HG03103 (cell line): ENCODE results near the gene SEZ6L2.
"Not testable (repeated sequence)": the region's sequence is repeated elsewhere in the genome, so short reads cannot be mapped to it uniquely, and the experiment has no call there.

Experiments
- ATAC-seq: cut with Tn5 transposase; IDR thresholded peaks from one replicate; pipeline ENCODE4 v1.9.1; 2021; ENCODE audit warnings: low read depth; ENCODE audit not compliant: unreplicated experiment

The SEZ6L2 gene

DNA sequence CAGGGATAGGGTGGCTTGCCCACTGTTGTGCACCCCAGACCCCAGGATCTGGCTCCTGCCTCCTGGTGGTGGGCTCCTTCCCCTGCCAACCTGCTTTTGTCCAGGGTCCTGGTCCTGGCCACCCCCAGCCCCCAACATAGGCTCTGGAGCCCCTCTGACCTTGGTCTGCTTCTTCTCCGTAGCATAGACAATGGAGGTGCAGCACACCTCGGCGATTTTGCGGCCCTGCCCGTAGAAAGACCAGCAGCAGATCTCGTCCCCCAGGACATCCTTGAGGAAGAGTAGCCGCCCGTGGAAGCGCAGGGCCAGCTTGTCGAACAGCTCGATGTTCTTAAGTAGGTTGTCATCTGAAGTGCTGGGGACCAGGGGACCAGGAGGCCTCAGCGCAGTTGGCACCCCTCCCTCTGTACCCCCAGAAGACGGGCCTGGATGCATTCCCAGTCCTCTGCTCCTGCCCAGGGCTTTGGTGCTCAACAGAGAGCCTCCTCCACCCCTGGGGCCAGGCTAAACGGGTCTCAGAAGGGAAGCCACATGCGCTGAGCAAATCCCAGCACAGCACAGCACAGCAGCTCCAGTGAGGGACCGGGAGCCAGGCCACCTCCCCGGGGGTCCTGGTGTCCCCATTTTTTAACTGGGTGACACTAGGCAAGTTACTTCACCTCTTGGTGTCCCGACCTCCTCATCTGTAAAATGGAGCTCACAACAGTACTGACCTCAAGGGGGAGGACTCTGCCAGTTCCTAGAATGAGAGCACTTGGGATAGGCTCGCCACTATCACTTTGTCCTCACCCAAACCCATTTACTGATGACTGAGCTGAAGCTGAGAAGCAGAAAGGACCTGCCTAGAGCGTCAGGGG, 11.7 kb upstream of the SEZ6L2 start:
- ATAC-seq: no peak

DNA sequence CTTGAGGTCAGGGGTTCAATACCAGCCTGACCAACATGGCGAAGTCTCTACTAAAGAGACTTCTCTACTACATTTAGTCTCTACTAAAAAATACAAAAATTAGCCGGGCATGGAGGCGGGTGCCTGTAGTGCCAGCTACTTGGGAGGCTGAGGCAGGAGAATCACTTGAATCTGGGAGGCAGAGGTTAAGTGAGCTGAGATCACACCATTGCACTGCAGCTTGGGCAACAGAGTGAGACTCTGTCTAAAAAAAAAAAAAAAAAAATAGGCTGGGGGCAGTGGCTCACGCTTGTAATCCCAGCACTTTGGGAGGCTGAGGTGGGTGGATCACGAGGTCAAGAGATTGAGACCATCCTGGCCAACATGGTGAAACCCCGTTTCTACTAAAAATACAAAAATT, 10.5 kb upstream of the SEZ6L2 start:
- not testable (repeated sequence) for ATAC-seq

DNA sequence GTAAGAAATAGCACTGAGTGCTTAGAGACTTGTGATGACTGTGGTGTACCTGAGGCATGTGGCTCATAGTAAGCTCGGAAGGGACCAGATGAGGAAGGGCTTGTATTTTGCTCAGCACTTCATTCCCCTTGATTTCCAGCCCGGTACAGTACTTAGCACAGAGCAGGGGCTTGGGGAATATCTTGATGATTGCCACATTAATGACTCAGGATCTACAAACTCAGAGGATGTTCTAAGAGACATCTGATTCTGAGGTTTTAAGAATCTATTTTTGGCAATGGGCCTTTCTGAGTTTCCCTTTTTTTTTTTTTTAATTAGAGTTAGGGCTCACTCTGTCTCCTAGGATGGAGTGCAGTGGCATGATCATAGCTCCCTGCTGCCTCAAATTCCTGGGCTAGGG, 10.0 kb upstream of the SEZ6L2 start:
- no peak for ATAC-seq

DNA sequence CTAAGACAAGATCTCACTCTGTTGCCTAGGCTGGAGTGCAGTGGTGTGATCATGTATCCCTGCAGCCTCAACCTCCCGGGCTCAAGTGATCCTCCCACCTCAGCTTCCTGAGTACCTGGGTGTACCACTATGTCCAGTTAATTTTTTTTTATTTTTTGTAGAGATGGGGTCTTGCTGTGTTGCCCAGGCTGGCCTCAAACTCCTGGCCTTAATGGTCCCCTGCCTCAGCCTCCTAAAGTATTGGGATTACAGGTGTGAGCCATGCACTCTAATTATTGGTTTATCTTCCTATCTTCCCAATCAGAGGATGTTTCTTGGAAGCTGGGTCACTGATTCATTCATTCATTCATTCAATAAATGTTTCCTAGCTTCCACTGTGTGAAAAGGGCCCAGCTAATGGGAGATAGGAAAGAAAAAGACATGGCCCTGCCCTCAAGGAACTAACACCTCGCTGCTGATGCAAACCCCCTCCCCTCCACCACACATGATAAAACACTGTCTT, 9.4 kb upstream of the SEZ6L2 start:
- no peak for ATAC-seq

DNA sequence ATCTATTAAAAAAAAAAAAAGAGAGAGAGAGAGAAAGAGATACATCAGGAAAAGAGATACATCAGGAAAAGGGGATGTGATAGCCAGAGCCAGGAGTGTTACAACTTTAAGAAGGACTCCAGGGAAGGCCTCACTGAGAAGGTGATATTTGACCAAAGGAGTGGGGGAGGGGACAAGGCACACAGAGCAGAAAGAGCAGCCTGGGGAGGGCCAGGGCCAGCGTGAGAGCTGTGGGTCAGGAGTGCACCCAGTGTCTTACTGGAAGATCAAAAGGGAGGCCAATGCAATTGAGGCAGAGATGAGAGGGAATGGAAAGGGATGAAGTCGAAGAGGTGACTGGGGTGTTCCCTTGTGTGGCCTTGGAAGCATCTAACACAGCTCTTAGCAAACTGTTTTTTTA, 8.6 kb upstream of the SEZ6L2 start:
- ATAC-seq: no peak

DNA sequence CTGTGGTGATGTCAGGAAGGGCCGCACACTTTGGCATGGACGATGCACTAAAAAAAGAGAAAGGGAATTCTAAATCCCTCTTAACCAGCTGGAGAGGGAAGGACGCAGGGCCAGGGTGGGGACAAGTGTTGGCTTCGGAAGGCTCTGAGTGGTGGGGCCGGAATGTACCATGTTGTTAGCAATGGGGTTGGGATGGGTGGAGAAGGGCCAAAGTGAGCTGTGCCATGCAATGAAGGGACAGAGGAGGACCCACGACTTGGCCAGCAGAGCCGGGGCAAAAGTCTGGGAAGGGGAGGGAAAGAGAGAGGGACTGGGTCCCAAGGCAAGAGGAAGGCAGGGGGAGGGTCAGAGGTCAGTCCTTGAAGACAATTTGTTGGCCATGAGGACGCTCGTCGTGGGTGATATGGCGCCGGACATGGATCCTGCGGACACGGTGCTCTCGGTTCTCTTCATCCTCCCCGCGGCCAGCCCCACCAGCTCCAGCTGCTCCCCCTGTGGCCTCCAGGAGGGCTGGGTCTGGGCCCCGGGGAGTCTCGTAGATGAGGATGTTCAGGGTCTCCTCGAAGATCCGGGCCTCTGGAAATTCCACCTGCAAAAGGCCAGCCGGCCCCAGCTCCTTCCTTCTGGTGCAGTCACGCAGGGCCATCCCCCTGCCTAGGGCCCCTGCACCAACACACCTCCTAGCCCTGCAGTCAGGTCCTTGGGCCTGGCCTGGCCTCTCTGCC, 7.3 kb upstream of the SEZ6L2 start:
- no peak for ATAC-seq

DNA sequence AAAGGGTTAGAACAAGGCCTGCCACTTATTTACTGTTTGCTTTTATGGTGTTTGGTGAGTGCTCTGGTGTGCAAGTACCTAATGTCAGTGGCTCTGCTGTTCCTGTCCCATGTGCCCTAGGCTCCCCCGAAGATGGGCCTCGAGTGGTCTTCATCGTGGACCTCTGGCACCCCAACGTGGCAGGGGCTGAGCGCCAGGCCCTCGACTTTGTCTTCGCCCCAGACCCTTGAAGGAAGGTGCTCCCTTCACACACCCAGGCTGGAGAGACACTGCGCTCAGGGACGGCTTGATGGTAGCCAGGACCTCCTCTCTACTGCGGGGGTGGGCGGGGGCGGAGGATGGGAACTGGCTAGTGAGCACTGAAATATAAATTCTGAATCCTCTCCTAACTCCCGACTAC, 6.3 kb upstream of the SEZ6L2 start:
- ATAC-seq: no peak

DNA sequence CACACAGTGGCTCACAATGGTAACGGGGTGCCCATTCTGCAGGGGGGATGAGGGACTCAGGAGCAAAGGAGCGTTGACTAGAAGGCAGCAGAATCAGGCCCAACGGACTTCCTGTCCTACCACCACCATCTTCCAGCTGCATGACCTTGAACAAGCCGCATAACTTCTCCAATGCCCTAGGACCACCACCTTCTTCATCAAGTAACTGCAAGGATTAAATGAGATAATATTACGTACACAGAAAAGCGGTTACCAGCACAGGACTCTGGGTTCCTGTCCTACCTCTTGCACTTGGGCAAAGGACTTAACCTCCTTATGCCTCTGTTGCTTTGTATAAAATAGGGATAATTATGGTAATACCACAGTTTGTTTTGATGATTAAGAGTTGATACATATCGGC, 5.6 kb upstream of the SEZ6L2 start:
- no peak for ATAC-seq

DNA sequence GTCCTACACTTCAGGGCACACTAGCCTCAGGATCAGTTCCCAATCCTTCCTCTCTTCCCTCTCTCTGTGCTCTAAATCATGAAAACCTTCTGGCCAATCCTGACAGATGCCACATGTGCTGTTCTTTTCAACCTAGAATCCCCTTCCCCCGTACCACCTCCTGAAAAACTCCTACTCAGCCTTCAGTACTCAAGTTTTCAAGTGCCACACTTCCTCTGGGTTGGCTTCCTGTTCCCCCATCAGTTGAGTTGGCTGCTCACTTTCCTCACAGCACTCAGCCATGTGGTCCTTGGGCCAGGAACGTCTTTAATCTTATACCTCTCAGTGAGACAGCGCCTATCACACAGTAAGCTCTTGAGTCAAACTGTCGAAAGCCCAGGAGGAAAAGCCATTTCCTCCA, 4.2 kb upstream of the SEZ6L2 start:
- ATAC-seq: no peak

DNA sequence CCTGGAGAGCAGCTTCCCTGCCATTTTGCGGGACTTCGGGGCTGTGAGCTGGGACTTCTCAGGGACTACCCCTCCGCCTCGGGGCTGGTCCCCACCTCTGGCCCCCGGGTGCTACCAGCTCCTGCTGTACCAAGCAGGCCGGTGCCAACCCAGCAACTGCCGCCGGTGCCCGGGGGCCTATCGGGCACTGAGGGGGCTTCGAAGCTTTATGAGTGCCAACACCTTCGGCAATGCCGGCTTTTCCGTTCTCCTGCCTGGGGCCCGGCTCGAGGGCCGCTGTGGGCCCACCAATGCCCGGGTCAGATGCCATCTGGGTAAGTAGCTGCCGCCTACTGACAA, 2.2 kb upstream of the SEZ6L2 start:
- no peak for ATAC-seq

DNA sequence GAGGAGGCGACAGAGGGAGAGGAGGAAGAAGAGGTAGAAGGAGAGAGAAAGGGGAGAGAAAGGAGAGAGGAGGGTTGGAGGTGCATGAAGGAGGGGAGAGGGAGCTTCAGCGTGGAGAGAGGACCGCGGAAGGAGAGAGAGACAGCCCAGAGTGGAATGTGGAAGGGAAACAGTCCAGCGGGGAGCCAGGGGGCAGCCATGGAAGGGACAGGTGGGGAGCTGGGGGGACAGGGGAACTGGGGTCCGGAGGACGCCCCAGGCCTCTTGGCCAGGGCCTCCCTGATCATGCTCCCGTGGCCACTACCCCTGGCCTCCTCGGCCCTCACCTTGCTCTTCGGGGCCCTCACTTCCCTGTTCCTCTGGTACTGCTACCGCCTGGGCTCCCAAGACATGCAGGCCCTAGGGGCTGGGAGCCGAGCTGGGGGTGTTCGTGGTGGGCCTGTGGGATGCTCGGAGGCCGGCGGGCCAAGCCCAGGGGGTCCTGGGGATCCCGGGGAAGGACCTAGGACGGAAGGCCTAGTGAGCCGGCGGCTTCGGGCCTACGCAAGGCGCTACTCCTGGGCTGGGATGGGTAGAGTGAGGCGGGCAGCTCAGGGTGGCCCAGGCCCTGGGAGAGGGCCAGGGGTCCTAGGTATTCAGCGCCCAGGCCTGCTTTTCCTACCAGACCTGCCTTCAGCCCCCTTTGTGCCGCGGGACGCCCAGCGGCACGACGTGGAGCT, 1.7 kb upstream of the SEZ6L2 start:
- no peak for ATAC-seq

DNA sequence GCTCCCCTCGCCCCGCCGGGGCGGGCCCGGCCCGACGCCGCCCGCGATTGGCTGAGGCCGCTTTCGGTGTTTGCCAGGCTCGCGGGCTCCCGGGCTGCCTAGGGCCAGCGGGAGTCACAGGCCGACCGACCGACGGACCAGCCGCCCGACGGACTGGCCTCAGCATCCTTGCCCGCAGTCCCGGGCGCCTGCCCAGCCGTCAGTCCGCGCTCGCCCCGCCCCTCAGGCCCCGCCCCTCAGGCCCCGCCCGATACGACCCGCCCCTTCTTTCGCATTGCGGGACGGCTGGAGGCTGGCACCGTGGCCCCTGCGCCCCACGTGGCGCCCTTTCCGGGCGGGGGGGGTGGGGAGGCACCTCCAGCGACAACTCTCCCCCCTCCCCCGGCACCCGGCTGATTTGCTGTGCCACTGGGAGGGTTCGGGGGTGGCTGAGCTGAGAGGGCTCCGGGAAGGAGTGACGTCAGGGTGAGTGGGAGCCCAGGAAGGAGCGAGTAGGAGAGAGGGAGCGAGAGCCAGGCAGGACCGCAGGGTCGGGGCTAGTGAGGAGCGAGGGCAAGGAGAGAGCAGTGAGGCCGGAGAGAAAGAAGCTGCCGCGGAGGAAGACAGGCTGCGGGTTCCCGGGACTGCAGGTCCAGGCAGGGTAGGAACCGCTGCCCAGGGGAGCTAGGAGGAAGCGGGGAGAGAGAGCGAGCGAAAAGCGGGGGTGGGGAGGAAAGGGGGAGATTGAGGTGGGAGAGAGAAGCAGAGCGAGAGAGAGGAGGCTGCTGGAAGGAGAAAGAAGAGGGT, 945 bp upstream of the SEZ6L2 start, which contains the start of gene ASPHD1:
TSS of gene ASPHD1 (plus strand) at position 387 of the 786 bp plus-strand sequence. CDS start 484 bp downstream, outside the sequence.
- ATAC-seq: no peak

DNA sequence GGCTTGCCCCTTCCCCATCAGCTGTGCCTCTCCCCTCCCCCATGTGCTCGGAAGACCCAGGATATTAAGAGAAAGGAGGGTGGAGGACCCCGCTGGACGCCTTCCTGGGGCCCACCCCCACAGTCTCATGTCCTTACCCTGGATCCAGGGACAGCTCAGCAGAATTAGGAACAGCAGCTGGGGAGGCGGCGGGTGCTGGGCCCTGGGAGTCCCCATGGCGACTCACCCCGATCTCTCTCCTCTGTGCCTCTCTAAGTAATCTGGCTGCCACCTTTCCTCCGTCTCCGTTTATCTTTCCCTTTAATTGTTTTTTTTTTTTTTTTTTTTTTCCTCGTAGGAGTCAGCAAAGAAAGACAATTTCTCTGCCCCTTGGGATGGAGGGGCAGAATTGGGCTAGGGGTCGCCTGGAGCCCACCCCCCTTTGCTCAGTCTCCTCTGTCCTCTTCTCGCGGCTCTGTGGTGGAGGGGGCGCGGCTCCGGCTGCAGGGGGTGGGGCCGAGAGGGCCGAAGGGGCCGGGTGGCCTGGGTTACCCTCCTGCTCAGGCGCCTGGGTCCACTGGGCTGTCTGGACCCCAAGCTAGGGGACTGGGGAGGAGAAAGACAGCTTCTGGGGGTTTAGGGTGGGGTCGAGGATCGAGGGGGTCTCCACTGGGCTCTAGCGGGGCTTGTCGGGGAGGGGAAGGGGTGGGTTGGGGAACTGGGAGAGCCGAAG, 390 bp downstream of the SEZ6L2 start:
- ATAC-seq: no peak

DNA sequence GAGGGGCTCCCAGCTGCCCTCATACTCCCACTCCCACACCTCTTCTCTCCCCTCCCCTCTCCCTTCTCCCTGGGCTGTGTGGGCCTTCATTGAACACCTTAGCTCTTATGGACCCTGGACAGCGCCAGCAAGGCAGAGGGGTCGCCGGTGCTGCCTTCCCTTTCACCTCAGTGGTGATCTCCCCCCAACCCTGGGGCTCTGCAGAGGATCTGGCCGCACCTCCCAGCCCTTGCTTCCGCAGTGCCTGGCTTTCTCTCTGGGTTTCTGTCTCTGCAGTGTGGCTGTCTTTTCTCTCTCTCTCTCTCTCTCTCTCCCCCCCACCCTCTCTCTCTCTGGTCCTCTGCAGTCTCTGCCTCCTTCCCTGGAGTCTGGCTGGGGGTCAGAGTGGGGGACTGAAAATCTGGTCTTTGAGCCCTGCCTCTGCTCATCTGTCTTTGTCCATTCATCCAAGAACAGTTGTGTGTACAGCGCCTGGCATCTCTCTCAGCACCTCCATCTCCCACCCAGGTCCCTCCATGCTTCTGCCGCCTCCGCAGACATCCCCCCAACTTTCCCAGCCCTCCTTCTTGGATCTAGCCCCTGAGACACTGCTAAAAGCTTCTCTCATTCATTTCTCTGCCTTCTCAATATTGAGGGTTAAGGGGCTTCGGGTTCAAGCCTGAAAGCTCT, 1.1 kb downstream of the SEZ6L2 start:
- ATAC-seq: no peak

DNA sequence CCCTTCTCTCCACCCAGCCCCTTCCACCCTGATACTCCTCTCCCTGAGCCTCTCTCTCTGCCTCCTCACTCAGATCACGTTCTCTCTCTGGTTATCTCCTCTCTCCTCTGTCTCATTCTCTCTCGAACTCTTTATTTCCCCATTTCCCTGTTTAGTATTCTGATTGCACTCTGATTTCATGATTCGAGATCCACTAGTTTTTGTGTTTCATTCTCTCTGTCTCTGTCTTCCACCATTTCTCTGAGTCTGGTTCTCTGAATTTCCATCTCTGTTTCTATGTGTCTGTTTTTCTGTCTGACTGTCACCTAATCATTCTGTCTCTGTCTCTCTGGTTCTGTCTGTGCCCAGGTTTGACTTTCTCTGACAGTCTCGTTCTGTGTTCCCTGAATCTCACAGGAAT, 2.0 kb downstream of the SEZ6L2 start:
- no peak for ATAC-seq

DNA sequence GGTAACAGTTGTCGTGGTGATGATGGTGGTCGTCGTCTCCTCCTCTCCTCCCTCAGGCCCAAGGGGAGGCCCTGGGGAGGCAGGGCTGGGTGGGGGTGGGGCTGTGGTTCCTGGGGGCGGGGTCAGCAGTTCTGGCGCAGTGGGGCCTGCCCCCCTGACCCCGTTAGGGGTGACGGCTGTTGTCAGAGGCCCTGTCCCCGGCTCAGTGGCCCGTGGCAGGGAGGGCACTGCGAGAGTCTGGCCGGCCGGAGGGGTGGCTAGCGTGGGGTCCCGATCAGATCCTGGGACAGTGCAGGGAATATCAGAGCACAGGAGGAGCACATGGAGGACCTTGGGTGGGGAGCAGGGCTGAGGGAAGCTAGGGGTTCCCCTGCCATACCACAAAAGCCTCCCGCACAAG, 2.5 kb downstream of the SEZ6L2 start:
- no peak for ATAC-seq

DNA sequence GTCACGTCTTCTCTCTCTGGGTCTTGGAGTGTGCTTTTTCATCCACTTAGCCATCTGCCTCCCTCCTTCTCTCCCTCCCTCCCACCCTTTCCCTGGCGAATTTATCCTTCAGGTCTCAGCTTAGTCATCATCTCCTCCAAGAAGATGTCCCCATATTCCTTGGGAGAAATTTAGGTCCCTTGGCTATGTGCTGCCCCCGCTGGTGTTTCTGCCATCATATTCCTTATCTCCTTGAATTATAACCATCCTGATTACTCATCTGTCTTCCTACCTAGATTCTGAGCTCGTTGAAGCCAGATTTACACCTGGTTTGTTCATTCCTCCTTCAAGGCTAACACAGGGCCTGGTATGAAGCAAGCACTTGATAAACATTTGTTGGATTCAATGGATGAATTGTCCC, 5.0 kb downstream of the SEZ6L2 start:
- ATAC-seq: no peak

DNA sequence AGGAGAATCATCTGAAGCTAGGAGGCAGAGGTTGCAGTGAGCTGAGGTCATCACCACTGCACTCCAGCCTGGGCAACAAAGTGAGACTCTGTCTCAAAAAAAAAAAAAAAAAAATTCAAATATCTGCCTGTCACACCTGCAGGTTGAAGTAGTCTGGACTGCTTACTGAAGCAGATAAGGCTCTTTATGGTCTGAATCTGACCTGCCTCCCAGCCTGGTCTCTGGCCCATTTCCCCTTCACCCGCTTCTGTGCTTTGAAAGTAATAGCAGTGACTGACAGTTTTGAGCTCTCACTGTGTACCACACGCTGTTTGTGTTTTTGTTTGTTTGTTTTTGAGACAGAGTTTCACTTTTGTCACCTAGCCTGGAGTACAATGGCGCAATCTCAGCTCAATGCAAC, 5.8 kb downstream of the SEZ6L2 start:
- no peak for ATAC-seq

DNA sequence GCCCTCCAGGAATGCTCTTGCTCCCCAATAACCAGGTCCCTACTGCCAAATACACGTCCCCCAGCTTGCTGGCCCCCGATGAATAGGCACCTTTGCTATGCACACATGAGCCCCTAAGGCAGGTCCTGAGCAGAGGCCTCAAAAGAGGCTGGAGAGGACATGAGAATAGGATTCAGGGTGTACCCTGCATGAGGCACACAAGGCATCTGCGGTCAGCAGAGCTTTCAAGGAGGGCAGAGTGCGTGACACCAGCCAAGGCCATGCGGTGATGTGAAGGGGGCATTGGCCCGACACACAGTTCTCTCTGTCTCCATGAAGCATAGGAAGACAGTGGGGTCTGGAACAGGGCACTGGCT, 6.9 kb downstream of the SEZ6L2 start:
- ATAC-seq: no peak
